HG02885 (cell line): ENCODE measurements around the gene DUSP19.
"Not testable (repeated sequence)": the region's sequence is repeated elsewhere in the genome, so short reads cannot be mapped to it uniquely, and the experiment has no call there.

Source experiments
- ATAC-seq: cut with Tn5 transposase; IDR thresholded peaks from one replicate; pipeline ENCODE4 v1.9.1; 2021; ENCODE audit warnings: mild to moderate bottlenecking; ENCODE audit not compliant: unreplicated experiment, poor library complexity

DUSP19 gene

GRCh38 chr2:183078464-183079138 is at the start of gene DUSP19:
Gene DUSP19, plus strand, starts transcription at chr2:183078747. Its CDS starts 187 bp downstream, at chr2:183078934.
- peak; percentile 92 for ATAC-seq

- no peak for ATAC-seq
Measured at GRCh38 chr2:183029219-183029618, 49.3 kb upstream of the DUSP19 start.

GRCh38 chr2:183031911-183032794 is 46.4 kb upstream of the DUSP19 start:
- no peak for ATAC-seq

- no peak for ATAC-seq
Measured at GRCh38 chr2:183033951-183034350, 44.6 kb upstream of the DUSP19 start.

GRCh38 chr2:183034806-183035205 is 43.7 kb upstream of the DUSP19 start:
- ATAC-seq: no peak

GRCh38 chr2:183035298-183035953 is 43.1 kb upstream of the DUSP19 start:
- no peak for ATAC-seq

- ATAC-seq: peak; percentile 56
Measured at GRCh38 chr2:183035954-183036669, 42.4 kb upstream of the DUSP19 start.

- no peak for ATAC-seq
Measured at GRCh38 chr2:183037074-183037552, 41.4 kb upstream of the DUSP19 start.

- peak; percentile 44 for ATAC-seq
Measured at GRCh38 chr2:183037553-183038340, 40.8 kb upstream of the DUSP19 start.

GRCh38 chr2:183038341-183039300 is 39.9 kb upstream of the DUSP19 start, which contains the start of gene NCKAP1:
Gene NCKAP1, minus strand, starts transcription at chr2:183038457. Its CDS starts 358 bp downstream, at chr2:183038099.
- ATAC-seq: peak; percentile 79

GRCh38 chr2:183040604-183041003 is 37.9 kb upstream of the DUSP19 start:
- ATAC-seq: no peak

- not testable (repeated sequence) for ATAC-seq
Measured at GRCh38 chr2:183043580-183043979, 35.0 kb upstream of the DUSP19 start.

GRCh38 chr2:183047486-183048125 is 30.9 kb upstream of the DUSP19 start:
- ATAC-seq: not testable (repeated sequence)

GRCh38 chr2:183049420-183049819 is 29.1 kb upstream of the DUSP19 start:
- ATAC-seq: no peak

- ATAC-seq: peak; percentile 54
Measured at GRCh38 chr2:183057333-183057985, 21.1 kb upstream of the DUSP19 start.

- no peak for ATAC-seq
Measured at GRCh38 chr2:183059561-183059960, 19.0 kb upstream of the DUSP19 start.

GRCh38 chr2:183060571-183061231 is 17.8 kb upstream of the DUSP19 start:
- no peak for ATAC-seq
